ENCODE measurements around the gene SLC24A3.
"Not testable (repeated sequence)": the region's sequence is repeated elsewhere in the genome, so short reads cannot be mapped to it uniquely, and the experiment has no call there.

SLC24A3 gene

GRCh38 chr20:19727251-19727847 lies 514.9 kb downstream of the SLC24A3 start:
- DNase-seq: no peak

- no peak for DNase-seq
Measured at GRCh38 chr20:19729672-19730071, 517.2 kb downstream of the SLC24A3 start.

GRCh38 chr20:19730706-19731105 lies 518.3 kb downstream of the SLC24A3 start:
- DNase-seq: no peak

- DNase-seq: no peak
Measured at GRCh38 chr20:19734811-19735210, 522.4 kb downstream of the SLC24A3 start.

GRCh38 chr20:19735446-19735845 lies 523.0 kb downstream of the SLC24A3 start:
- DNase-seq: no peak

- no peak for DNase-seq
Measured at GRCh38 chr20:19737025-19737424, 524.6 kb downstream of the SLC24A3 start.

GRCh38 chr20:19738951-19739350 lies 526.5 kb downstream of the SLC24A3 start:
- DNase-seq: no peak

GRCh38 chr20:19739351-19739750 lies 526.9 kb downstream of the SLC24A3 start:
- DNase-seq: no peak

- no peak for DNase-seq
Measured at GRCh38 chr20:19740512-19740911, 528.1 kb downstream of the SLC24A3 start.

- no peak for DNase-seq
Measured at GRCh38 chr20:19741924-19742323, 529.5 kb downstream of the SLC24A3 start.

GRCh38 chr20:19742974-19743639 lies 530.7 kb downstream of the SLC24A3 start:
- no peak for DNase-seq

- DNase-seq: no peak
Measured at GRCh38 chr20:19743640-19743995, 531.2 kb downstream of the SLC24A3 start.

GRCh38 chr20:19745106-19745505 lies 532.7 kb downstream of the SLC24A3 start:
- no peak for DNase-seq

GRCh38 chr20:19745584-19745983 lies 533.1 kb downstream of the SLC24A3 start:
- no peak for DNase-seq

- no peak for DNase-seq
Measured at GRCh38 chr20:19746396-19746795, 534.0 kb downstream of the SLC24A3 start.

- no peak for DNase-seq
Measured at GRCh38 chr20:19747903-19748302, 535.5 kb downstream of the SLC24A3 start.

GRCh38 chr20:19748681-19749080 lies 536.2 kb downstream of the SLC24A3 start:
- no peak for DNase-seq

- DNase-seq: no peak
Measured at GRCh38 chr20:19749618-19750071, 537.2 kb downstream of the SLC24A3 start.

GRCh38 chr20:19750101-19750606 lies 537.7 kb downstream of the SLC24A3 start:
- no peak for DNase-seq

- DNase-seq: no peak
Measured at GRCh38 chr20:19750907-19751636, 538.6 kb downstream of the SLC24A3 start.

GRCh38 chr20:19754201-19754600 lies 541.8 kb downstream of the SLC24A3 start:
- not testable (repeated sequence) for DNase-seq

- no peak for DNase-seq
Measured at GRCh38 chr20:19756761-19757486, 544.5 kb downstream of the SLC24A3 start.

GRCh38 chr20:19757487-19758132 lies 545.2 kb downstream of the SLC24A3 start:
- no peak for DNase-seq

All from Kasumi-1 (cell line).